Measurements from ENCODE around the gene F10. TPM values are rescaled to one million over a fixed set of nuclear protein-coding genes. Genes with fewer than 3 reads are reported as not detected.

F10 gene
- total RNA-seq, 2 experiments from 2014 or later, result not detected

DNA sequence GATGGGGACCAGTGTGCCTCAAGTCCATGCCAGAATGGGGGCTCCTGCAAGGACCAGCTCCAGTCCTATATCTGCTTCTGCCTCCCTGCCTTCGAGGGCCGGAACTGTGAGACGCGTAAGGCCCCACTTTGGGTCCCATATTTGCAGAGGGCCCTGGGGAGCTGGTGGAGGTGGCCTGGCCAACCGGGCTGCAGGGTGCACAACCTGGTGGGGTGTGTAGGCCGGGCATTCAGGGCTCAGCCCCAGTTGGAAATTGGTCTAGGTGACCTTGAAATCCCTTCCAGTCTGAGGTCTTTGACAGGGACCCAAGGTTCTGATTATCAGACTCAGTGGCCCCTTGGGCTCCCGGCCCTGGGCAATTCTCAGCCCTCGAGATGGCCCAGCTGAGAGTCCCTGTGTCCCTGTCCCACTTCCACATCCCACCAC, 8.7 kb upstream of the F10 start:
- CTCF ChIA-PET, result no interaction called here
- Mint-ChIP-seq H3K9me3 (ENCODE audit: low read depth) (no peaks in the 10 kb centered on the region), H3K36me3 (peaks cover 3% of the 10 kb centered on the region), H3K4me1 (no peaks in the 10 kb centered on the region), H3K27me3 (peaks cover 7% of the 10 kb centered on the region), H3K27ac (no peak overlapping the region), H3K4me3 (no peak overlapping the region)
- no peak for ATAC-seq
- DNase-seq, result no peak

DNA sequence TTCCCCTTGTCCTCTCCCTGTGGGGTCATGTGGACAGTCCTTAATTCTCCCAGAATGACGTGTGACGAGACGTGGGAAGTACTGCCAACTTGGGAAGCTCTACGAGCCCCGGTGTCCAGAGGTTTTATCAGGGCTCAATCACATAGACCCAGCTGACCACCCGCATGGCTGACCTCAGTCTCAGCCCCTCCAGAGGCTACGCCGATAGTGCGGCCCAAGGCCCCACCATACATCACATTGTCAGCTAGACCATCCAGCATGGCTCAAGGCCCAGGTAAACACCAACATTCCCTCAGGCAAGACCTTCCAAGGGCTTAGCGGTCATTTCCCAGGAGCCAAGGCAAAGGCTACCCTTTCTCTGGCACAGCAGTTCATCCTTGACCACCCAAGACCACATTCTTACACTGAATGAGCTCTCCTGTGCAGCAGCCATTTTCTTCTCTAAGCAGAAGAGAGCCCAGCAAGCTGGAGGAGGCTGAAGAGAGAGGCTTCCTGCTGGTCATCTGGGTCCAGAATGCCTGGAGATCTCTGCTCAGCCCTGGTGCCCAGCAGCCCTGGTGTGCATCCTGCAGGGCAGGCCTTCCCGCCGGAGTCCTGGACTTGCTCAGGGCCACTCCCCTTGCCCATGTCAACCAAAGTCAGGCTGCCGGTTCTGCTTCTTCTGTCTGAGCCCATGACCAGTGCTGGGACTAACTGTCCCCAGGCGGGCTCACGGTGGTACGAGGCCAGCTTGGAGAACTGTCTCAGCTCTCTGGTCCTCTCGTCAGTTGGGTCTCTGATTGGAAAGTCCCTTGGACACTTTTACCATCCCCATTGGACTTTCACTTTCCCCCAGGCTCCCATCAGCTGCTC, 7.9 kb upstream of the F10 start:
- ATAC-seq, result no peak
- Mint-ChIP-seq H3K27me3 (peaks cover 3% of the 10 kb centered on the region), H3K9me3 (ENCODE audit: low read depth) (no peaks in the 10 kb centered on the region), H3K4me3 (no peak overlapping the region), H3K27ac (no peak overlapping the region), H3K4me1 (no peaks in the 10 kb centered on the region), H3K36me3 (no peaks in the 10 kb centered on the region)
- CTCF ChIA-PET, result no interaction called here
- no peak for DNase-seq

DNA sequence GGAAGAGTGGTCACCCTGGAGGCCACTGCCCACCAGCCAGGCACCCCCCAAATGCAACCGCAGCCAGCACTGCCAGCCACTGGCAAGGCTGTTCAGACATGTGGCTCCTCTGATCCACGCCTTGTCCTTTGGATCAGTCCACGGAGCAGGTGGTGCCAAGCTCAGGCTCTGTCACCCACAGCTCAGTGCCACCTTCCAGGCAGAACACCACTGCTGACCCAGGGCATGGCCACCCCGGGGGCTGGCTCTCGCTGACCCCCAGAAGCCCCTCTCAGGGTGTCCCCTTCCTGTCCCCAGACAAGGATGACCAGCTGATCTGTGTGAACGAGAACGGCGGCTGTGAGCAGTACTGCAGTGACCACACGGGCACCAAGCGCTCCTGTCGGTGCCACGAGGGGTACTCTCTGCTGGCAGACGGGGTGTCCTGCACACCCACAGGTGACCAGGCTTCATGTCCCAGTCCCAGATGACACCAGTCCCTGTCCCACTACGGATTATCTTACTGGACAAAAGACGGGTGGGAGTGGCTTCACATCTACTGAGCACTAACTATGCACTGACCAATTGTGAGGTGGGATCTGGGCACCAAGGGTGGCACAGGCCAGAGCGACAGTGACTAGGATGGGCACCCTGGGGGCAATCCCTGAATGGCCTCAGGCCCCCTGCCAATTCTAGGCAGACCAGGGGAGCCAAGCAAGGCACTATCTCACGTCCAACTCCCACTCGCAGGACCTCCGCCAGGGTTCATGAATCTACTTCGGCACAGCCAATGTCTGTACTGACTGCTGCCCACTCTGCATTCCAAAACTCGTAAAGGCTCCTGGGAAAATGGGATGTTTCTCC, 7.0 kb upstream of the F10 start:
- no peak for DNase-seq
- Mint-ChIP-seq H3K27me3 (peaks cover 3% of the 10 kb centered on the region), H3K27ac (no peak overlapping the region), H3K9me3 (ENCODE audit: low read depth) (no peaks in the 10 kb centered on the region), H3K36me3 (no peaks in the 10 kb centered on the region), H3K4me1 (no peaks in the 10 kb centered on the region), H3K4me3 (no peak overlapping the region)
- CTCF ChIA-PET, result no interaction called here
- ATAC-seq, result no peak

DNA sequence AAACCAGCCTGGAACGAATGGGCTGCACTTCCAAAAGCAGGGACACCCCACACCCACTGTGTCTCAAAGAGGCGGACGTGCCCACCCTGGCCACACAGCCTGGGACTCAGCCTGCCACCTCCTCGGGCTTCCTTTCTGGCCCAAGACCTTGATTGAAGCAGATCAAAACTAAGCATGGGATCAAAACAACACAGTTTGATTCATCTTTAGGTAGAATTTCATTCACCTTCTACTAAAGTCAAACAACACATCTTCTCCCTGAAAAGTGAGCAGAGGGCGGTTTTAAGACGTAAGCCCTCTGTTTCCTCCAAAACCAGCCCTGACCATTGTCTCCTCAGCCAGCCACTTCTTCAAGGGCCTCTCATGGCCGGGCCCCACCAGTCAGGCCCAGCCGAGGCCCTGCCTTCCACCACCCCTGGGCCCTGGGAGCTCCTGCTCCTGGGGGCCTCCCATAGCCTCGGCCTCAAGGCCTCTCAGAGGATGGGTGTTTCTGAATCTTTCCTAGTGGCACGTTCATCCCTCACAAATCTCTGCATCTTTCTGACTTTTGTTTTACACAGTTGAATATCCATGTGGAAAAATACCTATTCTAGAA, 6.3 kb upstream of the F10 start:
- CTCF ChIA-PET, result no interaction called here
- no peak for ATAC-seq
- no peaks in the 10 kb centered on the region for H3K4me1 Mint-ChIP-seq
- no peaks in the 10 kb centered on the region for H3K9me3 Mint-ChIP-seq (ENCODE audit: low read depth)
- no peaks in the 10 kb centered on the region for H3K36me3 Mint-ChIP-seq
- no peak for DNase-seq
- no peak overlapping the region for H3K27ac Mint-ChIP-seq
- no peaks in the 10 kb centered on the region for H3K27me3 Mint-ChIP-seq
- no peak overlapping the region for H3K4me3 Mint-ChIP-seq

DNA sequence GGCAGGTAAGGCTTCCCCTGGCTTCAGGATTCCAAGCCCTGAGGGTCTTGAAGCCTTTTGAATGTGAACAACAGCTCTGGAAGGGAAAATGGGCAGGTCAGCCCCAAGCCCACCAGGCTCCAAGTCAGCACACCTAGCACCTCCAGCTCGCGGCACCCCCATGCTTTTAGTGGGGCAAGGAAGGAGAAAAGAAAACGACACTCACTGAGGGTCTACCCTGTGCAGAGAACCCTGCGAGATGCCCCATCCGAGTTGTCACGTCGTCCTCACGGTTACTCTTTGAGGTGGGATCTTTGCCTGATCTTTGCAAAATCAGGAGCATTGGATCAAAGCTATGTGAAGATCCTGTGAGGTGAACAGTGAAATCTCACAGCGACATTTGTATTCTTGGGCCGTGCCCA, 5.7 kb upstream of the F10 start:
- CTCF ChIA-PET, result no interaction called here

DNA sequence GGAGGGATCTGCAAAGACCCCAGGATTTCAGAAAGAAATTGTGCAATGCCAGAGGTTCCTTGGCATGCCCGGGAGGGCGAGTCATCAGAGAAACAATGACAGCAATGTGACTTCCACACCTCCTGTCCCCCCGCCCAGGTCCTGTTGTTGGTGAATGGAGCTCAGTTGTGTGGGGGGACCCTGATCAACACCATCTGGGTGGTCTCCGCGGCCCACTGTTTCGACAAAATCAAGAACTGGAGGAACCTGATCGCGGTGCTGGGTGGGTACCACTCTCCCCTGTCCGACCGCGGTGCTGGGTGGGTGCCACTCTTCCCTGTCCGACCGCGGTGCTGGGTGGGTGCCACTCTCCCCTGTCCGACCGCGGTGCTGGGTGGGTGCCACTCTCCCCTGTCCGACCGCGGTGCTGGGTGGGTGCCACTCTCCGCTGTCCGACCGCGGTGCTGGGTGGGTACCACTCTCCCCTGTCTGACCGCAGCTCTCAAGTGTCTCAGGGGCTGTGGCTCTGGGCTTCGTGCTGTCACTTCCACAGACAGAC, 5.2 kb upstream of the F10 start:
- no peak for DNase-seq
- no peak overlapping the region for H3K4me3 Mint-ChIP-seq
- ATAC-seq, result no peak
- CTCF ChIA-PET, result no interaction called here
- no peaks in the 10 kb centered on the region for H3K4me1 Mint-ChIP-seq
- peaks cover 3% of the 10 kb centered on the region for H3K27me3 Mint-ChIP-seq
- no peaks in the 10 kb centered on the region for H3K9me3 Mint-ChIP-seq (ENCODE audit: low read depth)
- no peak overlapping the region for H3K27ac Mint-ChIP-seq
- no peaks in the 10 kb centered on the region for H3K36me3 Mint-ChIP-seq

More for the DNA sequence above, 5.7 kb upstream of the F10 start:
- Mint-ChIP-seq H3K9me3 (ENCODE audit: low read depth) (no peaks in the 10 kb centered on the region), H3K4me1 (no peaks in the 10 kb centered on the region), H3K36me3 (no peaks in the 10 kb centered on the region), H3K27ac (no peak overlapping the region), H3K4me3 (no peak overlapping the region), H3K27me3 (peaks cover 3% of the 10 kb centered on the region)
- ATAC-seq (no peak), DNase-seq (no peak)

GRCh38 chr13:113117911-113118260, 4.7 kb upstream of the F10 start:
- no peak for ATAC-seq
- Mint-ChIP-seq H3K4me3 (no peak overlapping the region), H3K9me3 (ENCODE audit: low read depth) (no peaks in the 10 kb centered on the region), H3K27me3 (peaks cover 3% of the 10 kb centered on the region), H3K27ac (no peak overlapping the region), H3K4me1 (no peaks in the 10 kb centered on the region), H3K36me3 (no peaks in the 10 kb centered on the region)
- no peak for DNase-seq
- CTCF ChIA-PET, result no interaction called here

GRCh38 chr13:113118261-113119021, 4.2 kb upstream of the F10 start:
- Mint-ChIP-seq H3K27ac (no peak overlapping the region), H3K9me3 (ENCODE audit: low read depth) (no peaks in the 10 kb centered on the region), H3K27me3 (peaks cover 3% of the 10 kb centered on the region), H3K4me1 (no peaks in the 10 kb centered on the region), H3K36me3 (no peaks in the 10 kb centered on the region), H3K4me3 (no peak overlapping the region)
- CTCF ChIA-PET, result no interaction called here
- ATAC-seq (no peak), DNase-seq (no peak)

GRCh38 chr13:113119166-113119821, 3.3 kb upstream of the F10 start:
- ATAC-seq (no peak), DNase-seq (no peak)
- H3K36me3 Mint-ChIP-seq, result no peaks in the 10 kb centered on the region
- H3K27me3 Mint-ChIP-seq, result peaks cover 3% of the 10 kb centered on the region
- no peak overlapping the region for H3K4me3 Mint-ChIP-seq
- H3K9me3 Mint-ChIP-seq (ENCODE audit: low read depth), result no peaks in the 10 kb centered on the region
- CTCF ChIA-PET, result no interaction called here
- no peaks in the 10 kb centered on the region for H3K4me1 Mint-ChIP-seq
- no peak overlapping the region for H3K27ac Mint-ChIP-seq

DNA sequence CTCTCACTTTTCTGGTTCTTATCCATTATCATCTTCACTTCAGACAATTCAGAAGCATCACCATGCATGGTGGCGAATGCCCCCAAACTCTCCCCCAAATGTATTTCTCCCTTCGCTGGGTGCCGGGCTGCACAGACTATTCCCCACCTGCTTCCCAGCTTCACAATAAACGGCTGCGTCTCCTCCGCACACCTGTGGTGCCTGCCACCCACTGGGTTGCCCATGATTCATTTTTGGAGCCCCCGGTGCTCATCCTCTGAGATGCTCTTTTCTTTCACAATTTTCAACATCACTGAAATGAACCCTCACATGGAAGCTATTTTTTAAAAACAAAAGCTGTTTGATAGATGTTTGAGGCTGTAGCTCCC, 2.8 kb upstream of the F10 start:
- ATAC-seq (no peak), DNase-seq (no peak)
- Mint-ChIP-seq H3K4me3 (no peak overlapping the region), H3K4me1 (no peaks in the 10 kb centered on the region), H3K9me3 (ENCODE audit: low read depth) (no peaks in the 10 kb centered on the region), H3K27ac (no peak overlapping the region), H3K27me3 (peaks cover 3% of the 10 kb centered on the region), H3K36me3 (no peaks in the 10 kb centered on the region)
- CTCF ChIA-PET, result no interaction called here

- no peaks in the 10 kb centered on the region for H3K36me3 Mint-ChIP-seq
- peaks cover 3% of the 10 kb centered on the region for H3K27me3 Mint-ChIP-seq
- no peak for ATAC-seq
- H3K4me1 Mint-ChIP-seq, result no peaks in the 10 kb centered on the region
- DNase-seq, result no peak
- no peak overlapping the region for H3K4me3 Mint-ChIP-seq
- no peak overlapping the region for H3K27ac Mint-ChIP-seq
- CTCF ChIA-PET, result no interaction called here
- H3K9me3 Mint-ChIP-seq (ENCODE audit: low read depth), result no peaks in the 10 kb centered on the region
These were observed 2.1 kb upstream of the F10 start for GRCh38 chr13:113120300-113121182.

GRCh38 chr13:113121183-113121927, 1.2 kb upstream of the F10 start:
- Mint-ChIP-seq H3K4me3 (no peak overlapping the region), H3K27ac (no peak overlapping the region), H3K9me3 (ENCODE audit: low read depth) (no peaks in the 10 kb centered on the region), H3K36me3 (no peaks in the 10 kb centered on the region), H3K4me1 (no peaks in the 10 kb centered on the region), H3K27me3 (peaks cover 3% of the 10 kb centered on the region)
- ATAC-seq, result no peak
- no peak for DNase-seq
- CTCF ChIA-PET, result no interaction called here
